Loucy (cell line): ENCODE results near the gene TPRX2.
"Not testable (repeated sequence)": the region's sequence is repeated elsewhere in the genome, so short reads cannot be mapped to it uniquely, and the experiment has no call there.

Experiments used
- H2AFZ ChIP-seq: fragments of 200-600 bp; sonication (generic); 2 replicates; pipeline ENCODE4 v1.6.0; 2016; ENCODE audit warnings: antibody characterized with exemption, mild to moderate bottlenecking, low read length, moderate library complexity
- H3F3A ChIP-seq: fragments of 200-600 bp; 2 replicates; pipeline ENCODE4 v1.6.0; 2016; ENCODE audit warnings: antibody characterized with exemption, low read depth, mild to moderate bottlenecking
- H3K27me3 ChIP-seq: fragments of 200-600 bp; sonication (generic); 2 replicates; pipeline ENCODE4 v1.6.1; 2014; ENCODE audit warnings: low read length, mild to moderate bottlenecking; ENCODE audit not compliant: insufficient read depth, poor library complexity, severe bottlenecking
- H3K36me3 ChIP-seq: fragments of 200-600 bp; sonication (generic); 2 replicates; pipeline ENCODE4 v1.6.1; 2016; ENCODE audit warnings: low read length; ENCODE audit not compliant: insufficient read depth
- H3K4me1 ChIP-seq: fragments of 200-600 bp; sonication (generic); 2 replicates; pipeline ENCODE4 v1.5.1; 2014; ENCODE audit warnings: low read length, mild to moderate bottlenecking; ENCODE audit not compliant: insufficient read depth, poor library complexity, severe bottlenecking
- H3K4me2 ChIP-seq: fragments of 200-600 bp; sonication (generic); 2 replicates; pipeline ENCODE4 v1.6.0; 2014; ENCODE audit warnings: antibody characterized with exemption, low read length, low read depth, mild to moderate bottlenecking; ENCODE audit not compliant: poor library complexity, severe bottlenecking
- H3K4me3 ChIP-seq: fragments of 200-600 bp; sonication (generic); 2 replicates; pipeline ENCODE4 v1.5.1; 2014; ENCODE audit warnings: low read length, mild to moderate bottlenecking, mixed read lengths; ENCODE audit not compliant: poor library complexity, severe bottlenecking
- H3K79me2 ChIP-seq: fragments of 200-600 bp; sonication (generic); 2 replicates; pipeline ENCODE4 v1.6.1; 2014; ENCODE audit warnings: low read length; ENCODE audit not compliant: insufficient read depth
- H3K9ac ChIP-seq: fragments of 200-600 bp; sonication (generic); 2 replicates; pipeline ENCODE4 v1.6.0; 2014; ENCODE audit warnings: mild to moderate bottlenecking, low read depth, low read length, moderate library complexity; ENCODE audit not compliant: poor library complexity, severe bottlenecking
- H3K9me2 ChIP-seq: fragments of 200-600 bp; sonication (generic); replicated peaks from 2 replicates; pipeline ENCODE4 v1.6.1; 2016; ENCODE audit warnings: low read depth, low read length, mixed read lengths
- H3K9me3 ChIP-seq: fragments of 200-600 bp; sonication (generic); 2 replicates; pipeline ENCODE4 v1.6.1; 2014; ENCODE audit warnings: mild to moderate bottlenecking, antibody characterized with exemption, low read length, low read depth; ENCODE audit not compliant: insufficient read depth
- H4K20me1 ChIP-seq: fragments of 200-600 bp; sonication (generic); 2 replicates; pipeline ENCODE4 v1.6.0; 2014; ENCODE audit warnings: antibody characterized with exemption, low read length, mild to moderate bottlenecking; ENCODE audit not compliant: insufficient read depth, poor library complexity, severe bottlenecking
- EZH2phosphoT487 ChIP-seq: fragments of 200-600 bp; IDR thresholded peaks from 2 replicates; pipeline ENCODE4 v1.6.1; 2018; ENCODE audit warnings: antibody characterized with exemption, mild to moderate bottlenecking, moderate library complexity, borderline replicate concordance
- TF ChIP-seq, protein P1 (sequence below): fragments of 200-600 bp; sonication (generic); conservative IDR thresholded peaks from 2 replicates; pipeline ENCODE4 v1.5.1; 2014; ENCODE audit warnings: mild to moderate bottlenecking, antibody characterized with exemption, low read length

Gene TPRX2

GRCh38 chr19:47865166-47865565, 6.1 kb downstream of the TPRX2 start:
- Histone ChIP-seq H3K4me1 (no peaks in the 10 kb centered on the region), H3K27me3 (no peaks in the 10 kb centered on the region), H3K79me2 (no peaks in the 10 kb centered on the region), H4K20me1 (no peaks in the 10 kb centered on the region), H3K4me2 (no peak overlapping the region), H3K4me3 (no peak overlapping the region), H2AFZ (no peak overlapping the region), H3K9me3 (no peaks in the 10 kb centered on the region), H3K36me3 (no peaks in the 10 kb centered on the region), H3F3A (no peaks in the 10 kb centered on the region), H3K9me2 (no peaks in the 10 kb centered on the region), H3K9ac (no peak overlapping the region)
- no peak for TF ChIP-seq EZH2phosphoT487
- TF ChIP-seq, protein P1, sequence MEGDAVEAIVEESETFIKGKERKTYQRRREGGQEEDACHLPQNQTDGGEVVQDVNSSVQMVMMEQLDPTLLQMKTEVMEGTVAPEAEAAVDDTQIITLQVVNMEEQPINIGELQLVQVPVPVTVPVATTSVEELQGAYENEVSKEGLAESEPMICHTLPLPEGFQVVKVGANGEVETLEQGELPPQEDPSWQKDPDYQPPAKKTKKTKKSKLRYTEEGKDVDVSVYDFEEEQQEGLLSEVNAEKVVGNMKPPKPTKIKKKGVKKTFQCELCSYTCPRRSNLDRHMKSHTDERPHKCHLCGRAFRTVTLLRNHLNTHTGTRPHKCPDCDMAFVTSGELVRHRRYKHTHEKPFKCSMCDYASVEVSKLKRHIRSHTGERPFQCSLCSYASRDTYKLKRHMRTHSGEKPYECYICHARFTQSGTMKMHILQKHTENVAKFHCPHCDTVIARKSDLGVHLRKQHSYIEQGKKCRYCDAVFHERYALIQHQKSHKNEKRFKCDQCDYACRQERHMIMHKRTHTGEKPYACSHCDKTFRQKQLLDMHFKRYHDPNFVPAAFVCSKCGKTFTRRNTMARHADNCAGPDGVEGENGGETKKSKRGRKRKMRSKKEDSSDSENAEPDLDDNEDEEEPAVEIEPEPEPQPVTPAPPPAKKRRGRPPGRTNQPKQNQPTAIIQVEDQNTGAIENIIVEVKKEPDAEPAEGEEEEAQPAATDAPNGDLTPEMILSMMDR, result no peak

- Histone ChIP-seq H3K4me2 (no peak overlapping the region), H3K79me2 (no peaks in the 10 kb centered on the region), H3K4me3 (no peak overlapping the region), H3K27me3 (no peaks in the 10 kb centered on the region), H3K9me3 (no peaks in the 10 kb centered on the region), H2AFZ (no peak overlapping the region), H3K9me2 (no peaks in the 10 kb centered on the region), H3K4me1 (no peaks in the 10 kb centered on the region), H3K36me3 (no peaks in the 10 kb centered on the region), H4K20me1 (no peaks in the 10 kb centered on the region), H3F3A (no peaks in the 10 kb centered on the region), H3K9ac (no peak overlapping the region)
- TF ChIP-seq, protein P1, result no peak
- TF ChIP-seq EZH2phosphoT487, result no peak
Observed at GRCh38 chr19:47878906-47879305, 19.9 kb downstream of the TPRX2 start.

- not testable (repeated sequence) for H3K4me2 ChIP-seq, H3F3A ChIP-seq, H3K9me2 ChIP-seq, H3K27me3 ChIP-seq, H2AFZ ChIP-seq, H3K4me1 ChIP-seq, H4K20me1 ChIP-seq, H3K9me3 ChIP-seq, H3K36me3 ChIP-seq, H3K79me2 ChIP-seq, H3K4me3 ChIP-seq, H3K9ac ChIP-seq
Observed at GRCh38 chr19:47879385-47879784, 20.4 kb downstream of the TPRX2 start.

DNA sequence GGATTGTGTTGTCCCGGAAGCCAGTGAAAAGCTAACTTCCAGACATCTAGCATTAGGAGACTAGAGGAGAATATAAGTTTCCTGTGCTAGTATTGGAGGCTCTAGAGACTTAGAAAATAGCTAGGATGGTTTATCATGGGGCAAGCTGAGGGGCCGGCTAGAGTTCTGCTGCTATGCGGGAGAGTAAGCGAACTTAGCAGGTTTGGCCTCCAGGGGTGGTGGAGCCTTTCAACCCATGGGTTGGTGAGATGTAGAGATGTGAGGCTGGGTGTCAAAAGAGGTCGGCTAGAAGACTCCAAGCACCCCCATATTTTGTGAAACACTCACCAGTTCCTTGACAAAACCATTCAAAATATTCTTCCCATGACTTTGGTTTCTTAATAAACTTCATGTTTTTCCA, 22.7 kb downstream of the TPRX2 start:
- Histone ChIP-seq H2AFZ (no peak overlapping the region), H3K9me2 (no peaks in the 10 kb centered on the region)

More for the DNA sequence above, 22.7 kb downstream of the TPRX2 start:
- Histone ChIP-seq H3K79me2 (no peaks in the 10 kb centered on the region), H3K4me1 (no peaks in the 10 kb centered on the region), H4K20me1 (no peaks in the 10 kb centered on the region), H3K4me3 (no peak overlapping the region), H3K36me3 (no peaks in the 10 kb centered on the region), H3F3A (no peaks in the 10 kb centered on the region), H3K4me2 (no peak overlapping the region), H3K27me3 (no peaks in the 10 kb centered on the region), H3K9ac (no peak overlapping the region), H3K9me3 (no peaks in the 10 kb centered on the region)
- TF ChIP-seq, protein P1, result no peak
- no peak for TF ChIP-seq EZH2phosphoT487
